A673 (cell line): ENCODE data around the gene DOCK4. TPM values are rescaled to one million over a fixed set of nuclear protein-coding genes. Genes with fewer than 3 reads are reported as not detected.

Experiments
- BruUV-seq: library from RNA; stranded (reverse); fragments of 400-500 nt; replicated peaks from 2 replicates; lab custom pipeline; 2021; lab: Mats Ljungman, UMichigan
- CTCF ChIA-PET: fragments of 300-600 bp; sonication (Branson Sonifier 250); formaldehyde crosslinking; loops from one replicate; lab custom pipeline; 2022; ENCODE audit warnings: antibody characterized with exemption; lab: Charles Lee
- POLR2A ChIA-PET: fragments of 300-600 bp; sonication (Branson Sonifier 250); formaldehyde crosslinking; loops from one replicate; lab custom pipeline; 2022; ENCODE audit warnings: antibody characterized with exemption; ENCODE audit not compliant: low non-redundant PET; lab: Charles Lee
- DNase-seq: peaks from one replicate; pipeline ENCODE4 v3.0.0-alpha.2; 2015; ENCODE audit warnings: low spot score
- H3K27ac ChIP-seq: fragments of 200-600 bp; sonication (generic); 2 replicates; pipeline ENCODE4 v1.5.1; 2016; ENCODE audit warnings: mixed run types, low read depth, mild to moderate bottlenecking, mixed read lengths, antibody characterized with exemption, low read length; ENCODE audit not compliant: poor library complexity, severe bottlenecking
- H3K27me3 ChIP-seq: fragments of 200-600 bp; sonication (generic); replicated peaks from 2 replicates; pipeline ENCODE4 v1.6.1; 2017; ENCODE audit warnings: mixed run types, low read depth, mild to moderate bottlenecking, mixed read lengths, antibody characterized with exemption, low read length; ENCODE audit not compliant: insufficient read depth, poor library complexity
- H3K36me3 ChIP-seq: fragments of 200-600 bp; sonication (generic); 2 replicates; pipeline ENCODE4 v1.6.1; 2016; ENCODE audit warnings: mixed run types, mild to moderate bottlenecking, mixed read lengths, antibody characterized with exemption, low read length; ENCODE audit not compliant: insufficient read depth, poor library complexity, severe bottlenecking
- H3K4me1 ChIP-seq: fragments of 200-600 bp; sonication (generic); 2 replicates; pipeline ENCODE4 v1.6.1; 2017; ENCODE audit warnings: mixed run types, mild to moderate bottlenecking, mixed read lengths, antibody characterized with exemption, low read length; ENCODE audit not compliant: insufficient read depth, poor library complexity, severe bottlenecking
- H3K4me3 ChIP-seq: fragments of 200-600 bp; sonication (generic); 2 replicates; pipeline ENCODE4 v1.5.1; 2016; ENCODE audit warnings: low read depth, mixed run types, mild to moderate bottlenecking, mixed read lengths, low read length; ENCODE audit not compliant: poor library complexity, severe bottlenecking
- H3K9me3 ChIP-seq: fragments of 200-600 bp; sonication (generic); 2 replicates; pipeline ENCODE4 v1.6.1; 2016; ENCODE audit warnings: mixed run types, low read depth, mild to moderate bottlenecking, mixed read lengths, antibody characterized with exemption, low read length; ENCODE audit not compliant: poor library complexity, severe bottlenecking
- EZH2 ChIP-seq: fragments of 200-600 bp; sonication (generic); IDR thresholded peaks from 2 replicates; pipeline ENCODE4 v1.6.1; 2017; ENCODE audit warnings: borderline replicate concordance, low read depth, mild to moderate bottlenecking, mixed read lengths, antibody characterized with exemption, low read length; ENCODE audit not compliant: poor library complexity, severe bottlenecking
- intact Hi-C: fragments of 100-400 bp; cut with micrococcal nuclease; formaldehyde crosslinking; loops from one replicate; pipeline ENCODE4 v1.10.0; 2022; ENCODE audit not compliant: unreplicated experiment
- total RNA-seq: library from RNA; stranded (reverse); gene quantifications from 2 replicates; pipeline ENCODE4 v1.2.3, GENCODE V29; 2021
- TF ChIP-seq, protein P1 (sequence below): fragments of 300-800, 200-600 bp; sonication (generic); conservative IDR thresholded peaks from 2 replicates; pipeline ENCODE4 v1.5.1; 2017; ENCODE audit warnings: low read depth, mild to moderate bottlenecking, antibody characterized with exemption, low read length, moderate library complexity, mixed read lengths

The DOCK4 gene
- total RNA-seq, 1 experiment from 2014 or later: 28.5 TPM

DNA sequence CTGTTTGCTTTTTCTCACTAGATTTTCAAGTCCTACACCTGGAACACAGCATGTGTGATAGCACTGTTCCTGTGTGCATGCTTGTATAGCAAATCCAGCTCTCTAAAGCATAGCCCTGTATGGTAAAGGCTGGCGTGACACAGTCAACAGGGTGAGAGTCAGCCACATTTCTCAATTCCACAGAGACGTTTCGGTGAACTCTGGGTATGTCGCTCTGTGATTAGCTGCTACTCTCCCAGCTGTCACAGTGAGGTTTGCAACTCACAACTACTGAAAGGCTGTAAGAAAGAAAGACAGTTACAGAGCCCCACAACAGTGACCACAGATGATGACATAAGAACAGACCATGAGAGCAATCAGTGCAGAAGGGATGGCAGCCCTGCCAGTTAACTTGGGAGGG lies 473.3 kb downstream of the DOCK4 start:
- ChIA-PET CTCF (no interaction called here), POLR2A (no interaction called here)
- no peak for TF ChIP-seq EZH2
- TF ChIP-seq, protein P1, sequence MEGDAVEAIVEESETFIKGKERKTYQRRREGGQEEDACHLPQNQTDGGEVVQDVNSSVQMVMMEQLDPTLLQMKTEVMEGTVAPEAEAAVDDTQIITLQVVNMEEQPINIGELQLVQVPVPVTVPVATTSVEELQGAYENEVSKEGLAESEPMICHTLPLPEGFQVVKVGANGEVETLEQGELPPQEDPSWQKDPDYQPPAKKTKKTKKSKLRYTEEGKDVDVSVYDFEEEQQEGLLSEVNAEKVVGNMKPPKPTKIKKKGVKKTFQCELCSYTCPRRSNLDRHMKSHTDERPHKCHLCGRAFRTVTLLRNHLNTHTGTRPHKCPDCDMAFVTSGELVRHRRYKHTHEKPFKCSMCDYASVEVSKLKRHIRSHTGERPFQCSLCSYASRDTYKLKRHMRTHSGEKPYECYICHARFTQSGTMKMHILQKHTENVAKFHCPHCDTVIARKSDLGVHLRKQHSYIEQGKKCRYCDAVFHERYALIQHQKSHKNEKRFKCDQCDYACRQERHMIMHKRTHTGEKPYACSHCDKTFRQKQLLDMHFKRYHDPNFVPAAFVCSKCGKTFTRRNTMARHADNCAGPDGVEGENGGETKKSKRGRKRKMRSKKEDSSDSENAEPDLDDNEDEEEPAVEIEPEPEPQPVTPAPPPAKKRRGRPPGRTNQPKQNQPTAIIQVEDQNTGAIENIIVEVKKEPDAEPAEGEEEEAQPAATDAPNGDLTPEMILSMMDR: no peak
- H3K27ac ChIP-seq: no peak overlapping the region
- intact Hi-C loops: loop anchor here (5.0 kb wide), 3 partner anchors 246 to 641 kb away; partner anchors contain the start of gene LRRN3
- no peaks in the 10 kb centered on the region for H3K27me3 ChIP-seq
- H3K4me1 ChIP-seq: no peaks in the 10 kb centered on the region
- H3K4me3 ChIP-seq: no peak overlapping the region
- no peaks in the 10 kb centered on the region for H3K36me3 ChIP-seq
- no TSS peak for BruUV-seq
- no peaks in the 10 kb centered on the region for H3K9me3 ChIP-seq
- no peak for DNase-seq

DNA sequence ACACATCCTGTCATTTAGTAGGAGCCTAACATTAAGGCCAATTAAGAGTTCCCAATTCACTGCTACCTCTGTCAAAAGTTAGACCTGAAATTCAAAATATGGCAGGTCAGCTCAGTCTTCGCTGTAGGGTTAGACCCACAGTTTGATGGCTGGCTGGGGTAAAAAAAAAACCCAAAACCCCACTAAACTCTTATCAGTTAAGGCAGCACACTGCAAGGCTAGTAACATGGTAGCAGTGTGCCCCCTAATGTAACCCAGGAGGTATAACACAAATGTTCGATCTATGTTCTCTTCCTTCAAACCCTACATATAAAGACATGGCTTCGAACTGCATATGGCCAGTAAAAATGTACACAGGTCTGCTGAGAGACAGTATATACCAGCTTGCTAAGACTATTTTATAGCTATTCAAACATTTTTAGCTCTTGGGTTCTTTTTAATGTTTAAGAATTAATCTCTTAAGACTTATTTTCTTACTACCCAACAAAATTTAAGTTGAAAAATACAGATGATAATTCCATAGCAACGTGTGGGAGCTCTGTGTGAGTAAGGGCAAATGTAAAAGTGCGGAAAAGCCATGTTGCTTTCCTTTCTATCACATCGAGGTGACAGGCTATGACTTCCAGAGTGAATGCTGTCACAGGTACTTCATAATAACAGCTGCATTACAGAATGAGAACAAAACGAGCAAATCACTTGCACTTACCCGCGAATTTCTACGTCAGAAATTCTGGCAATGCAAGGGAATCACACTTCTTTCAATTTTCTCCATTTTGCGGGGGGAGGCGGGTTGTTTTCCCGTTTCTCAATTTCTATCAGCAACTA lies 475.5 kb downstream of the DOCK4 start:
- TF ChIP-seq, protein P1: peak; percentile 73
- TF ChIP-seq EZH2: no peak
- intact Hi-C loops: loop anchor here (5.0 kb wide), 3 partner anchors 243 to 638 kb away; partner anchors contain the start of gene LRRN3
- H3K9me3 ChIP-seq: no peaks in the 10 kb centered on the region
- H3K4me1 ChIP-seq: no peaks in the 10 kb centered on the region
- CTCF ChIA-PET: no interaction called here
- no peaks in the 10 kb centered on the region for H3K36me3 ChIP-seq
- no peak overlapping the region for H3K4me3 ChIP-seq
- POLR2A ChIA-PET: no interaction called here
- DNase-seq: peak; percentile 61
- H3K27me3 ChIP-seq: no peaks in the 10 kb centered on the region
- BruUV-seq: no TSS peak
- no peak overlapping the region for H3K27ac ChIP-seq

DNA sequence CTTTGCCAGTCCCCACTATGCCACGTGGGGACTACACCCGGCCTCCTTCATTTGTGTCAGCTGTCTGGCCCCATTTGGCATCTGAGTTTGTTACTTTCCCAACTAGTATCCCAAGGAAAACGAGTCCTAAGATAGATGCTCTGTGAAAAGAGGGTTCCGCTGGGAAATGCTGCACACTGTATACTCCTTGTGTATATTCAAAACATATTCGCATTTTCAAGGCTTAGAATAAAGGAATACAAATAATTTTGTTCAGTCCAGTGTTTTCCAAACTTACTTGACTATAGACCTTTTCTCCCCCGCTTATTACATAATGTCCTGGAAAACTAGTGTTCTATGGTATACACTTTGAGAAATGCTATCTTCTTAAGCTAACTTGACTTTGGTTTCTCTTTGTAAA lies 476.1 kb downstream of the DOCK4 start:
- no peaks in the 10 kb centered on the region for H3K4me1 ChIP-seq
- no peaks in the 10 kb centered on the region for H3K27me3 ChIP-seq
- no peak overlapping the region for H3K4me3 ChIP-seq
- no TSS peak for BruUV-seq
- intact Hi-C loops: loop anchor here (5.0 kb wide), 3 partner anchors 243 to 638 kb away; partner anchors contain the start of gene LRRN3
- H3K27ac ChIP-seq: no peak overlapping the region
- H3K9me3 ChIP-seq: no peaks in the 10 kb centered on the region
- no peak for DNase-seq
- H3K36me3 ChIP-seq: no peaks in the 10 kb centered on the region
- POLR2A ChIA-PET: no interaction called here
- CTCF ChIA-PET: no interaction called here
- no peak for TF ChIP-seq EZH2
- TF ChIP-seq, protein P1: no peak
